Measurements from ENCODE around the gene GIMAP6.
"Not testable (repeated sequence)": the region's sequence is repeated elsewhere in the genome, so short reads cannot be mapped to it uniquely, and the experiment has no call there.

The GIMAP6 gene

DNA sequence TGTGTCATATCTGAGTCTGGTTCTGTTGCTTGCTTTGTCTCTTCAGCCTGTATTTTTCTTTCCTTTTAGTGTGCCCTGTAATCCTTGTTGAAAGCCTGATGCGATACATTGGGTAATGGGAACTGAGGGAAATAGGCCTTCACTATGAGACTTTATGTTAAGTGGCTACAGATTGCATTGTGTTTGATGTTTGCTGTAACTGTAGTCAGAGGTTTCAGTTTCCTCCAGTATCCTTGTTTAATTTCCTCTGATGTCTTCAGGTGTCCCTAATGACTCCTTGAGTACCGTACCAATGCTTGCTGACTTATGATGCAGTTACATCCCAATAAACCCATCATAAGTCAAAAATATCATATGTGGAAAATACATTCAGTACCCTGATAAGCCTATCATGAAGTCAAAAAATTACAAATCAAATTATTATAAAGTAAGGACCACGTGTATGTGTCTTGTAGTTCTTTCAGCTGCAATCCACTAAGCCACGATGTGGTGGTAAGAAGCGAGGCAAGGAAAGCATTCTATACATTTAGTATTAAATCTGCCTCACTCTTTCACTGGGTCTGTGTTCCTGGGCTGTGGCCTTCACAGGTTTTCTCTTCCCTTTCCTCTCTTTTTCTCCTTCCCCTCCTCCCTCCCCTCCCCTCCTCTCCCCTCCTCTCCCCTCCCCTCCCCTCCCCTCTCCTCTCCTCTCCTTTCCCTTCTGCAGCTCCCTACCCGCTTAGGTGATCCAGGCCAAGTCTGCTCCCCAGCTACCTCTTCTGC lies 13.3 kb upstream of the GIMAP6 start:
- no peak for DNase-seq (ENCODE audit: low spot score)

DNA sequence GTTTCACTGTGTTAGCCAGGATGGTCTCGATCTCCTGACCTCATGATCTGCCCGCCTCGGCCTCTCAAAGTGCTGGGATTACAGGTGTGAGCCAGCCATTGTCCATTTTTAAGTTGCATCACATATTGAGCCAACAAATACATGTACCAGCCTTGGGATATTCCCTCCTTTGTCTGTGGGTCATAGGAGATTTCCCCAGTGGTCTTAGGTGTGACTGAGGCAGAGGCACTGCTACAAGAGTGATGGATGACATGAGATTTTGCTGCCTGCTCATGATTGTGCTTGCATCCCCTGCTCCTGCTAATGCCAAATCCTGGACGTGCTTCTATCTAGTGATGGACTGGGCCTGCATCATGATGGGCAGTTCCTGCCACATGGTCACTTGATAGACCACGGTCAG lies 10.7 kb upstream of the GIMAP6 start:
- DNase-seq (ENCODE audit: low spot score) = no peak

- no peak for DNase-seq (ENCODE audit: low spot score)
Measured at GRCh38 chr7:150641854-150642253, 9.7 kb upstream of the GIMAP6 start.

DNA sequence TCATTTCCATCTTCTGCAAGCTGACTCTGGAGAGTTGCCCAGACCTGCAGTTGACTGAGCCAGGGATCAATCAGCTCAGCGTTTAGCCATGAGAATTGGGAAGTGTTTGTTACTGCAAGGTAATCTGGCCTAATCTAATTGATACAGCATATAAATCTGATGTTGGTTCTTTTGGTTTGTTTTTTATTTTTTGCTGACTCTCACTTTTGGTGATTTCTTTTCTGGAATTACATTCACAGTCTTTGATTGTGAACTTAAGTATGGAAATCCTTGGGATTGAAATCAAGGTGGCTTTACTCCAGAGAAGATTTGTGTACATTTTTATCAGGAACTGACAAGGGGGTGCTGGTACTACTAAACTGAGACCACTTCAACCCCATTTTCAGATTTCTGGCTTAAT lies 1.7 kb upstream of the GIMAP6 start:
- no peak for DNase-seq (ENCODE audit: low spot score)

DNA sequence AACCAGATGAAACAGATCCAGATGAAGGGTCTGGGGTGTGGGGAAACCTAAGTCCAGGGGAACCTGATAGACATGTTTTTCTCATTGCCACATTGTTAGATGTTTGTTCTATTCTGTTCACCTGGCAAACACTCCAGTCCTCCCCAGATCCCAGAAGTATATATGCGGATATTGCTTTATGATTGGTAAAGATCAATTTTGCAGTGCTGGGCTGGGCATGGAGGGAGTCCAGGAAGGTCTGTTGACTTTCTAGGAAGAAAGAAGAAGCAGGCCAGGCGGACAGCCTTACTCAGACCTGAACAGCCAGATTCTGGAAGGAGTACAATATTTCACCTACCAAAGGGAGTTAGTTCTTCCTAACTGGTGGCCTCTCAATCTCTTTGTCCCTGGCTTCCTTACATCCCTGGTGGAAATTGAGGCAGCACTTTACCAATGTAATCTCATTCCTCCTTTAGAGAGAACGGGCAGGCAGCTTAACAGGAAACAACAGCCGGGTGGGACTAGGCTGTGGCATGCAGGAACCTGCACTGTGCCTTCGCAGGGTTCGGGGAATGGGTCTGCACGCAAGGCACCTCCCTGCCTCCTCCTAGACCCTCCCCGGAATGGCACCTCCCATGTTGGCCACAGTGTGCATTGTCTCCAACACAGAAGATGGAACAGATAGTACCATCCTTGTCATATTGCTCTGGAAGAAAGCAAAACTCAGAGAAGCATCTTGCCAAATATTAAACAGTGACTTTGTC lies 930 bp downstream of the GIMAP6 start:
- DNase-seq (ENCODE audit: low spot score) = no peak

DNA sequence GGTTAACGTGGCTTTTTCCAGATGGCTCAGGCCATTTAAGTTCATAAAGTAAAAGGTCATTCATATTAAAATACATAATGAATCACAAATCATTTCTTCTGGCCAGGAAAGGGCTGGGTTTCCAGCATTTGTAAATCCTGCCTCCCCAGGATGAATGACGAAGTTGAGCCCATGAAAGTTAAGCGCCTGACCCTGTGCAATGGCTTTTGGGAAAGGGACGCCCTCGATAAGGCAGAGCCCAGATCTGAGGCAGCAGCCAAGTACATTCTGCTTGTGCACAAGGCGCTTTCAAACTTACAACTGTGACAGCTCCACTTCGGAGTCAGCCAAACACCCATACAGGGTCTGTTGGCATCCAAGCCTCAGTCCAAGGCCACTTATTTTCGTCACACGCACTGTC lies 2.8 kb downstream of the GIMAP6 start:
- DNase-seq (ENCODE audit: low spot score) = no peak

GRCh38 chr7:150627959-150628358 lies 4.2 kb downstream of the GIMAP6 start:
- no peak for DNase-seq (ENCODE audit: low spot score)

DNA sequence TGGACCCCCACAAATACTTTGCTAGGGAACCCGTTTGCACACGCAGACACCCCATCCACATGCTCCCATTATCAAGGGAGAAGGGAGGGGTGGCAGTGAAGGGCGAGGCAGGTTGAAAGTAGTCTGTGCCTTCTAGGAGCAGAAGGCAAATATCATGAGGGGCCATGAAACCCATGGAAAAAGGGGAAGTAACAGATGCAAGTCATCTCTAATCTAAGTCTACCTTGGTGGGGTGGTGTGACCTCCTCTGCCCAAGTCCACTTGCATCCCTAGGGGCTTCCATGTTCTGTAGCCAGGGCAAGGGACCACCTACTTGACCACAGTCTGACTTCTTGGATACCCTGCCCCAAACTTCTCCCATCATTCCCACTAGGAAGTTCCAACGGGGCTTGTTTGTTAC lies 5.5 kb downstream of the GIMAP6 start:
- no peak for DNase-seq (ENCODE audit: low spot score)

- no peak for DNase-seq (ENCODE audit: low spot score)
Measured at GRCh38 chr7:150621376-150621775, 10.8 kb downstream of the GIMAP6 start.

DNA sequence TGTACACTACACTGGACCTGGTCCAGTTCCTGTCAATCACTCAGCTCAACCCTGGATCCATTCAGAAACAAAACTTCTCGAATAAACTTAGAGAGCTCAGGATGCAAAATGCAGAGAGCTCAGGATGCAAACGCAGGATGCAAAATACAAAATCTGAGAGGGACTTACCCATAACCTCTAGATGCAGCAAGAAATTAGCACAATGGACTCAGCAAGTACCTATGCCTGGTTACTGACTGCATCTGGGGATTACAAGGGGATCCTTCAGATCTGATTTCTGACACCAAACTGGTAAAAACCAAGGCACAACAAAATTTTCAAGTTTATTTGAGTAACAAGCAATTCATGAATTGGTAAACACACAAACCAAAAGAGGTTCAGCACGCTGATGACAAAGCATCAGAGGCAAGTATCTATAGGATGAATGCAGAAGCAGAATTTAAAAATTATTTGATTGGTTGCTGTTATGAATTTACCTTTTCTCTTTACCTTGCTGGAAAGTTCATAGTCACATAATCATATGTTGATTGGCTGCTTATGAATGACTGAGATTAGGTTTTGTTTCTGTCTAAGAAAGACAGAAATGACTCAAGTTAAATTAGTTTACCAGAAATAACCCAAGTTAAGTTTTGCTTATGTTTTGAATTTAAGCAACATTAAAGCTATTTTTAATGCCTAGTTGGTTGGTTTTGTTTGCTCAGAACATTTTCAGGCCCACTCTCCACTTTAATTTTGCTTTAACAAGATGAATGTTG lies 11.4 kb downstream of the GIMAP6 start:
- no peak for DNase-seq (ENCODE audit: low spot score)

DNA sequence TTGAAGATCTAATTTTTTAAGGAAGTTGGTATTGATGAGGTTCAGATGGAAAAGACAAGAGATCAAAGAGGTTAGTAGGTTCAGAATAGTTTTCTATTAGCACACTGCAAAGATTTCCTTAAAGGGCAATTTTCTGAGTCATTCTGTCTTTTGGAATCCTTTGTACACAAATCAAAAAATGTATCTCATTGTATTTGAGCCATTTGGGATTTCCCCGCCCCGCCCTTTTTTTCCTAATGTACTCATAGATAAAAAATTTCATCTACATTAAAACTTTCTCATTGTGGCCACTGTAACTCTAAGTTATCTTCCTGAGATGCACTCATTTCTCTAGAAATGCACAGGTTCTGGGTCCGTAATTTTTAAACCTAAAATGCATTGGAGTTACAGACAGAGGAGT lies 12.1 kb downstream of the GIMAP6 start:
- no peak for DNase-seq (ENCODE audit: low spot score)

GRCh38 chr7:150615221-150615755 lies 16.9 kb downstream of the GIMAP6 start:
- DNase-seq (ENCODE audit: low spot score) = not testable (repeated sequence)

- not testable (repeated sequence) for DNase-seq (ENCODE audit: low spot score)
Measured at GRCh38 chr7:150614426-150614825, 17.8 kb downstream of the GIMAP6 start.

DNA sequence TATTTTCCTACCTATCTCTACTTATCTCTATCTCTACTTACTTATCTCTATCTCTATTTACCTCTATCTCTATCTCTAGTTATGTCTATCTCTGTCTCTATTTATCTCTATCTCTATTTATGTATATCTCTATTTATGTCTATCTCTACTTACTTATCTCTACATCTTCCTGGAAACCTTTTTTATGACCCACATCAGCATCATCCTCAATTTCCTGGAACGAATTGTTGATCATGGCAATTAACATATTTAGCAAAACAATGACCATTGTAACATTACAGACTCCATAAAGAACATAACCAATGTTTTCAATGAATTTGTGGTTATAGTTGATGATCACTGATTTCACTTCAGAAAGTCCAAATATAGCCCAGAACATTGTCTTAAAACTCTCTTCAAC lies 18.3 kb downstream of the GIMAP6 start:
- DNase-seq (ENCODE audit: low spot score) = no peak

DNA sequence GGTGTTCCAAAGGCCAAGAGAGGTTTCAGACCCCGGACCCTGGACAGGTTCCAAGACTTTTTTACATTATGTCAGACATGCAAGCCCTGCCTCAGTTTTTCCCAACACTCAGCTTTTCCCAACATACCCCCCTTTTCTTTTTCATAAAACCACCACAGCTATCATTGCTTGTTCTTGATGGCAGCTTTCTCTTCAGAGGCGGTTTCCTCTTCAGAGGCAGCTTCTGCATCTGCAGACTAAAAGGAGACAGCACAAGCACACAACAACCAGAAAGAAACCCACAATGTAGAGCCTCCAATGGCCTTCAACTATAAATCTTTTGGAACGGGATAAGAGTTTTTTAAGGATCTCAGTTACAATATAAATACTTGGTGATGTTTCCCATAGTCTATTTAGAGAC lies 19.3 kb downstream of the GIMAP6 start:
- no peak for DNase-seq (ENCODE audit: low spot score)

DNA sequence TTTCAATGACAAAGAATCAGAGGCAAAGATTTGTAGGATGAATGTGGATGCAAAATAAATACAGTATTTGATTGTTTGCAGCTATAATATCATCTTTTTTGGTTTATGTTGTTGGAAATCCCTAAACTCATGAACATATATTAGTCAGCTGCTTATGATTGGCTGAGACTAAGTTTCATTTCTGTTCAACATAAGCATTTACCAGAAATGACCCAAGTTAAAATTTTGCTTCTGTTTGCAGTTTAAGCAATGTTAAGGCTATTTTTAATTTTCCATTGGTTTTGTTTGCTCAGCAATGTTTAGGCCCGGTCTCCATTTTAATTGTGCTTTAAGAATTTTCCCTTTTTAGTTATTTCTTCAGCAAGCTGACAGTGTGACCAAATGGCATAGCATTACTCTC lies 22.0 kb downstream of the GIMAP6 start:
- no peak for DNase-seq (ENCODE audit: low spot score)

GRCh38 chr7:150603600-150603999 lies 28.6 kb downstream of the GIMAP6 start:
- not testable (repeated sequence) for DNase-seq (ENCODE audit: low spot score)

- DNase-seq (ENCODE audit: low spot score) = no peak
Measured at GRCh38 chr7:150595361-150595760, 36.8 kb downstream of the GIMAP6 start.

GRCh38 chr7:150594805-150595204 lies 37.4 kb downstream of the GIMAP6 start:
- DNase-seq (ENCODE audit: low spot score) = no peak

DNA sequence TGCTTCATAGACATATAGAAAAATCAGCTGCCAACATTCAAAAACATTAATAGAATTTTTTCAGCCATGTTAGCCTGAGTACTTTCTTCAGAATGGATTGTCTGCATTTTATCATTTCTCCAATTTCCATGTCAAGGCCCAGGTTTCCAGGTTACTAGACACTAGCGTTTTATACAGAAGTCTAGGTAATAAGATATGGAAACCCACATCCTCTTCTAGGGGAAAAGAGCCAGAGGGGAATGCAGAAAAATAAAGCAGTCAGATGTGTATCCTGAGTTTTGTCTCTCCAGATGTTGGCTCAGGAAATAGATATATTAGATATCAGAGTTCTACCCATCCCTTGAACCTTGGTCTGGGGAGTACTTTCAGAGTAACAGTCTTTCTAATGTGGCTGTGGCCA lies 44.6 kb downstream of the GIMAP6 start:
- DNase-seq (ENCODE audit: low spot score) = no peak

DNA sequence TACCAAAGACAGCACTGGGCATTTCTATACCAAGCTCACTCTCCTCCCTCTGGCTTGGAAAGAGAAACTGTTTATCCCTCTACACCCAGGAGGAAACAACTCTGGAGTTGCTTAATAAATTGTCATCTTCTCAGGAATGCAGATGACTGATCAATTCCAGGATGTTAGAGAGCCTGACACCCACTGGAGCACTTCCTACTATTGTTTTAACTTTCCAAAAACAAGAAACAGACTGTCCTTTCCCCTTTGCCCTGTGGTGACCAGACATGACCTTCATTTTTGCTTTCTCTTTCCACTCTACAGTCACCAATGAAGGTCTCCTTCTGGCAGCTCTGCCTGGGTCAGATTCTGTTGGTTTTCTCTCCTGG lies 45.4 kb downstream of the GIMAP6 start:
- DNase-seq (ENCODE audit: low spot score) = no peak

DNA sequence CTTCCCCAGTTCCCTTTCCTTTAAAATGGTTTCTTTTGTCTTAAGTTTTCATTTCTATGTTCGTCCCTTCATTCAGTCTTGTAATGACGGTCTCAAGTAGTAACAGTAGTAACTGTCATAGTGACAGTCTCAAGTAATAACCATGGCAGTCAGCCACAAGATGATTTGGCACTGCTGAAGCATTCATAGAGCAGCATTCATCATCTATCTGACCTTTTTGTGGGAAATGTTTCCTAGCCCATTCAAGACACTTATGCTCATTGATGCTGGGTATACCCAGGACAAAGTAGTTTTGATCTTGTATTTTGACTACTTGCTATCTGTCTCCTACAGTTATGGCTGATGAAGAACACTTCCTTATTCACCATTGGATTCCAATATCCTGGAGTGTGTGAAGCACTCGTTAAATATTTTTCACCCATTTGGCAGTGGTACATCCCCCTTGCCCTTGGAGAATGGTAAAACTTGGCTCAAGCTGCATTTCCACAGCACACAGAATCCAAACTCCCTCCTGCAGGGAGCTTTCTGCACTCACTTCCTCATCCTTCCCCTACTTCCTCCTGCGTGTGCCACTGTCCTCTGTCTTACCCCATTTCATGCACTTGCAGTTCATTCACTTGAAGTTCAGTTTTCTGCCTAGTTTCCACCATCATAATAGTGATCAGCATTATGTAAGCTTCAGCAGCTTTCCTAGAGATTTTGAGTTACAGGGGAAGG lies 46.0 kb downstream of the GIMAP6 start:
- DNase-seq (ENCODE audit: low spot score) = no peak

All from ecto neural progenitor cell (in vitro differentiated cells).